ENCODE data around the gene MEI1. TPM values are rescaled to one million over a fixed set of nuclear protein-coding genes. Genes with fewer than 3 reads are reported as not detected.

Gene MEI1
- total and polyA plus RNA-seq, 8 donors: 0.15 to 2.3 (median 0.35) TPM; not detected in 1

DNA sequence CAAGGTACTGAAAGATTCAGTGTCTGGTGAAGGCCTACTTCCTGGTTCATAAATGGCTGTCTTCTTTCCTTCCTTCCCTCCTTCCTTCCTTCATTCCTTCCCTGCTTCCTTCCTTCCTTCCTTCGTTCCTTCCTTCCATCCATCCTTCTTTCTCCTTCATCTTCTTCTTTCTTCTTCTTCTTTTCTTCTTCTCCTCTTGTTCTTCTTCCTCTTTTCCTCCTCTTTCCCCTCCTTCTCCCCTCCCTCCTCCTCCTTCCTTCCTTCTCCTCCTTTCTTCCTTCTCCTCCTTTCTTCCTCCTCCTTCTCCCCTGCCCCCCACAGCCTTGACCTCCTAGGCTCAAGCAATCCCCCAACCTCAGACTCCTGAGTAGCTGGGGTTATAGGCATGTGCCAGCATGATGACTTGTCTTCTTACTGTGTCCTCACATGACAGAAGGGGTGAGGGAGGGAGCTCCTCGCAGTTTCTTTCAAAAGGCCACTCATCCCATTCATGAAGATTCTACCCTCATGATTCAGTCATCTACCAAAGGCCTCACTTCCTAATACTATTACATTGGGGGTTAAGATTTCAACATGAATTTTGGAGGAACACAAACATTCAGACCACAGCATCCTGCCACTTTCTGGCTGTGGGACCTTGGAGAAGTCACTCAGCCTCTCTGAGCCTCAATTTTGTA, 78.6 kb downstream of the MEI1 start:
- WGBS, 2 donors: 82 to 83% methylated on average over 2 of the region's 2 CpGs
- Histone ChIP-seq H3K4me1 (no peaks in the 10 kb centered on the region), H3K9me3 (no peaks in the 10 kb centered on the region), H3K27ac (no peak overlapping the region), H3K27me3 (no peaks in the 10 kb centered on the region), H3K36me3 (no peaks in the 10 kb centered on the region), H3K4me3 (no peak overlapping the region)
- DNase-seq (no peak), FAIRE-seq (no peak), ATAC-seq (no peak)
- TF ChIP-seq, protein P1, sequence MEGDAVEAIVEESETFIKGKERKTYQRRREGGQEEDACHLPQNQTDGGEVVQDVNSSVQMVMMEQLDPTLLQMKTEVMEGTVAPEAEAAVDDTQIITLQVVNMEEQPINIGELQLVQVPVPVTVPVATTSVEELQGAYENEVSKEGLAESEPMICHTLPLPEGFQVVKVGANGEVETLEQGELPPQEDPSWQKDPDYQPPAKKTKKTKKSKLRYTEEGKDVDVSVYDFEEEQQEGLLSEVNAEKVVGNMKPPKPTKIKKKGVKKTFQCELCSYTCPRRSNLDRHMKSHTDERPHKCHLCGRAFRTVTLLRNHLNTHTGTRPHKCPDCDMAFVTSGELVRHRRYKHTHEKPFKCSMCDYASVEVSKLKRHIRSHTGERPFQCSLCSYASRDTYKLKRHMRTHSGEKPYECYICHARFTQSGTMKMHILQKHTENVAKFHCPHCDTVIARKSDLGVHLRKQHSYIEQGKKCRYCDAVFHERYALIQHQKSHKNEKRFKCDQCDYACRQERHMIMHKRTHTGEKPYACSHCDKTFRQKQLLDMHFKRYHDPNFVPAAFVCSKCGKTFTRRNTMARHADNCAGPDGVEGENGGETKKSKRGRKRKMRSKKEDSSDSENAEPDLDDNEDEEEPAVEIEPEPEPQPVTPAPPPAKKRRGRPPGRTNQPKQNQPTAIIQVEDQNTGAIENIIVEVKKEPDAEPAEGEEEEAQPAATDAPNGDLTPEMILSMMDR (IDR thresholded peaks at IDR 0.05): no peak
- intact Hi-C loops (cut with DNase I): no loop called here

DNA sequence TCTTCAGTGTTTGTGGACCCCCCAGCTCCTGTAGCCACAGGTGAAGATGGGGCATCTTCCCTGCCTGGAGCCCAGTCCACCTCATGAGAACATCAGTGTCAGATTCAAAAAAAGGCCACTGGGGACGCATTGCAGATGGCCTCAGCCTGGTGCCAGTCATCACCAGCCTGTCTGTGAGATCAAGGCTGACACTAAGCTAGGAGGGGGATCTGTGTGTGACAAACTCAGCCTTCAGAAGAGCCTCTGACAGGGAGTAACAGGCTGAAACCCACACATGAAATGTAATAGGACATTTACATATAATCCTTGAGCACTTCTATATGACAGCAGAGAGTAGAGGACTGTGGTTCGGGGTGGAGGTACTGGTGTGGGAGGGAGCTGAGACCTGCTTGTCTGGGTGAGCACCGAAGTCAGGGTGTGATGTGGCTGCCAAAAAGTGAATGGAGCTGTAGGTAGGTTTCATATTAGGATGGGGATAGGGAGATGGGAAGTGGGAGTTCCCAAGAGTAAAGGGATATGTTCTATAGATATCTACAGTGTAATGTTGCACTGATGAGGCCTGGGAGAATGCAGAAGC, 80.7 kb downstream of the MEI1 start:
- intact Hi-C loops (cut with DNase I): no loop called here
- TF ChIP-seq, protein P1 (IDR thresholded peaks at IDR 0.05): no peak

DNA sequence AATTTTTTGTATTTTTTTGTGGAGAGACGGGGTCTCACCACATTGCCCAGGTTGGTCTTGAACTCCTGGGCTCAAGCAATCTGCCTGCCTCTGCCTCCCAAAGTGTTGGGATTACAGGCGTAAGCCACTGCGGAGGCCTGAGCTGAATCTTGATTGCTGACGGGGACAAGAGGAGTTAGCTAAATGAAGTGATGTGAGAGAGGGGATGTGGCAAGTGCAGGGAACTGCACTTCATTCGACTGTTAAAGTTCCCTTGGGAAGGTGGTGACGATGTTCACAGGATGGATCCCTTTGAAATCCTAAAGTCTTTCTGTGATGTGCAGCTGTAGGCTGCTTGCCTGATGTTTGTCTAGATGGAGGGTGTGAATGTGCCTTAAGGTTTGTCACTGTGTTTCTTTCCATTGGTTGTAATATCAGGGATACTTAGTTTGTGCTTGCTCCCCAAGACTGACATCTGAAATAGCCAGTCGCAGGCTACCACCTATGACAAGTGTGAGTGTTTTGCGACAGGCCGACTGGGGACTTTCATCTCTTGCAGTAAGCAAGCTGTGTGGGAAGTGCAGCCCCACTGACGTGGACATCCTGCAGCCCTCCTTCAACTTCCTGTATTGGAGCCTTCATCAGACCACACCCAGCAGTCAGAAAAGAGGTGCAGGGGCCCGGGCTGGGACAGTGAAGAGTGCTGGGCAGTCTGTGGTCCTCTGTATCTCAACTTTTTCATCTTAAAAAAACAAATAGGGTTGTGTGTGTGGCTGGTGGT, 81.6 kb downstream of the MEI1 start:
- TF ChIP-seq, protein P1 (IDR thresholded peaks at IDR 0.05): no peak
- ATAC-seq: peak in 3 of 4 donors; percentile 55 to 76 (median 74)
- H3K4me3 ChIP-seq: no peak overlapping the region
- H3K9me3 ChIP-seq: no peaks in the 10 kb centered on the region
- FAIRE-seq: no peak
- intact Hi-C loops (cut with DNase I): no loop called here
- no peaks in the 10 kb centered on the region for H3K27me3 ChIP-seq
- H3K36me3 ChIP-seq: no peaks in the 10 kb centered on the region
- no peaks in the 10 kb centered on the region for H3K4me1 ChIP-seq
- H3K27ac ChIP-seq: no peak overlapping the region
- peak in 2 of 6 donors; percentile 9 to 39 for DNase-seq
- WGBS, 2 donors: 65 to 71% methylated on average over 11 of the region's 11 CpGs

More for the DNA sequence above, 80.7 kb downstream of the MEI1 start:
- DNase-seq (no peak), ATAC-seq (no peak), FAIRE-seq (no peak)
- Histone ChIP-seq H3K4me1 (no peaks in the 10 kb centered on the region), H3K9me3 (no peaks in the 10 kb centered on the region), H3K36me3 (no peaks in the 10 kb centered on the region), H3K4me3 (no peak overlapping the region), H3K27me3 (no peaks in the 10 kb centered on the region), H3K27ac (no peak overlapping the region)
- 55 to 60% methylated on average over 3 of the region's 3 CpGs for WGBS, 2 donors

DNA sequence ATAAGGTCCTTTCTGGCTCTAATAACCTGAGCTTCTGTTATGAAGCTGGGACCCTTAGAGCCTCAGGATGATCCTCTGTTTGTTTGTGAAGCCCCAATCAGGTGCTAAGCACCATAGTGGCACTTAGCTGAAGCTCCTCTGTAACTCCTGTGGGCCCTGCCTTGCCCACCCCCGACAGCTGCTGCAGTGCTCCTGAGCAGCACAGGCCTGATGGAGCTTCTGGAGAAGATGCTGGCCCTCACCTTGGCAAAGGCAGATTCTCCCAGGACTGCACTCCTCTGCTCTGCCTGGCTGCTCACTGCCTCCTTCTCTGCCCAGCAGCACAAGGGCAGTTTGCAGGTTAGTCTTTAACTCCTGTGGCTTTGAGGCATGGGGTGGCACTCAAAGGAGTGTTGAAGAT, 82.2 kb downstream of the MEI1 start:
- Histone ChIP-seq H3K36me3 (no peaks in the 10 kb centered on the region), H3K4me3 (no peak overlapping the region), H3K27me3 (no peaks in the 10 kb centered on the region), H3K9me3 (no peaks in the 10 kb centered on the region), H3K4me1 (no peaks in the 10 kb centered on the region), H3K27ac (no peak overlapping the region)
- intact Hi-C loops (cut with DNase I): no loop called here
- DNase-seq (no peak), ATAC-seq (no peak), FAIRE-seq (no peak)
- TF ChIP-seq, protein P1 (IDR thresholded peaks at IDR 0.05): no peak
- 25 to 45% methylated on average over 1 of the region's 1 CpG for WGBS, 2 donors

All from pancreas (tissue), 10 donors.